Progenitor cell of endocrine pancreas (in vitro differentiated cells): ENCODE results near the gene METTL22. TPM values are rescaled to one million over a fixed set of nuclear protein-coding genes. Genes with fewer than 3 reads are reported as not detected.
A peak's percentile ranks its signal among the peaks of the same experiment; 100 is the strongest.

Experiments
- DNase-seq: peaks from one replicate; pipeline ENCODE4 v3.0.0; 2021; ENCODE audit warnings: low spot score; ENCODE audit not compliant: unreplicated experiment
- H3K27ac Mint-ChIP-seq: 2 replicates; pipeline ENCODE4 v1.8.0; 2021; ENCODE audit warnings: mild to moderate bottlenecking, moderate library complexity, mixed read lengths
- H3K27me3 Mint-ChIP-seq: 2 replicates; pipeline ENCODE4 v1.8.0; 2021; ENCODE audit warnings: mixed read lengths
- H3K36me3 Mint-ChIP-seq: 2 replicates; pipeline ENCODE4 v1.8.0; 2022; ENCODE audit warnings: mixed read lengths; ENCODE audit not compliant: insufficient read depth
- H3K4me1 Mint-ChIP-seq: 2 replicates; pipeline ENCODE4 v1.8.0; 2021; ENCODE audit warnings: low read depth, mixed read lengths
- H3K4me3 Mint-ChIP-seq: 2 replicates; pipeline ENCODE4 v1.8.0; 2021; ENCODE audit warnings: low read depth, mild to moderate bottlenecking, moderate library complexity, mixed read lengths
- H3K9me3 Mint-ChIP-seq: 2 replicates; pipeline ENCODE4 v1.8.0; 2021; ENCODE audit warnings: low read depth, mixed read lengths
- CTCF ChIP-seq: fragments of 200-600 bp; sonication (generic); IDR thresholded peaks from one replicate; pipeline ENCODE4 v1.5.0; 2021; ENCODE audit warnings: antibody characterized with exemption, mild to moderate bottlenecking; ENCODE audit not compliant: unreplicated experiment
- total RNA-seq: library from RNA; stranded (reverse); gene quantifications from 2 replicates; pipeline ENCODE4 v1.2.1, GENCODE V29; 2021

METTL22 gene
- total RNA-seq, 1 donor from 2014 or later = 56.5 TPM

GRCh38 chr16:8632675-8633182, 11.2 kb downstream of the METTL22 start:
- Mint-ChIP-seq H3K36me3 (peaks cover 26% of the 10 kb centered on the region), H3K27ac (no peak overlapping the region)

GRCh38 chr16:8634991-8635736, 13.7 kb downstream of the METTL22 start:
- Mint-ChIP-seq H3K4me3 (no peak overlapping the region), H3K9me3 (no peaks in the 10 kb centered on the region), H3K36me3 (peaks cover 11% of the 10 kb centered on the region), H3K4me1 (no peaks in the 10 kb centered on the region), H3K27me3 (no peaks in the 10 kb centered on the region), H3K27ac (peak overlapping the region; percentile 35)
- peak; percentile 19 for DNase-seq
- TF ChIP-seq CTCF = peak; percentile 86

More at GRCh38 chr16:8632675-8633182, 11.2 kb downstream of the METTL22 start:
- Mint-ChIP-seq H3K4me3 (no peak overlapping the region), H3K27me3 (no peaks in the 10 kb centered on the region), H3K4me1 (no peaks in the 10 kb centered on the region), H3K9me3 (no peaks in the 10 kb centered on the region)
- no peak for DNase-seq
- no peak for TF ChIP-seq CTCF

GRCh38 chr16:8639694-8640093, 18.2 kb downstream of the METTL22 start:
- TF ChIP-seq CTCF = no peak
- Mint-ChIP-seq H3K27ac (no peak overlapping the region), H3K4me1 (no peaks in the 10 kb centered on the region), H3K9me3 (no peaks in the 10 kb centered on the region), H3K4me3 (no peak overlapping the region), H3K27me3 (no peaks in the 10 kb centered on the region), H3K36me3 (peaks cover 30% of the 10 kb centered on the region)
- DNase-seq = no peak

GRCh38 chr16:8641671-8642070, 20.2 kb downstream of the METTL22 start:
- Mint-ChIP-seq H3K9me3 (no peaks in the 10 kb centered on the region), H3K27me3 (no peaks in the 10 kb centered on the region), H3K4me1 (no peaks in the 10 kb centered on the region), H3K4me3 (no peak overlapping the region), H3K36me3 (peaks cover 36% of the 10 kb centered on the region), H3K27ac (no peak overlapping the region)
- DNase-seq = no peak
- TF ChIP-seq CTCF = no peak

DNA sequence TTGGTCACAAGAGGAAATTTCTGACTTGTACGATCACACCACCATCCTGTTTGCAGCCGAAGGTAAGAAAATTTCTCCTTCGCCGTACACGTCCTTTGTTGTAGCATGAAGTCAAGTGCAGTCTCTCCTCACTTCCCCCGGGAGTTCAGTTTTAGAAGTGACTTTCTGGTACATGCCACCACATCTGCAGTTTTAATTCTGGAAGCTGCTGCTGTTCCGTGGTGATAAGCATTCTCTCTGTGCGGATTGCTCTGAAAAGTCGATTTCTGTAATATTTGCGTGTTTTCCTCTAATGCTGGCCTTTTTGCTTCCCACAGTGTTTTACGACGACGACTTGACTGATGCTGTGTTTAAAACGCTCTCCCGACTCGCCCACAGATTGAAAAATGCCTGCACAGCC, 20.6 kb downstream of the METTL22 start:
- no peak overlapping the region for H3K4me3 Mint-ChIP-seq
- no peak overlapping the region for H3K27ac Mint-ChIP-seq
- no peaks in the 10 kb centered on the region for H3K27me3 Mint-ChIP-seq
- H3K36me3 Mint-ChIP-seq = peaks cover 40% of the 10 kb centered on the region
- no peaks in the 10 kb centered on the region for H3K4me1 Mint-ChIP-seq
- DNase-seq = no peak
- no peaks in the 10 kb centered on the region for H3K9me3 Mint-ChIP-seq
- no peak for TF ChIP-seq CTCF
